Smooth muscle cell (in vitro differentiated cells): Measurements from ENCODE around the gene FASLG. TPM values are rescaled to one million over a fixed set of nuclear protein-coding genes. Genes with fewer than 3 reads are reported as not detected.

Source experiments
- DNase-seq: peaks from one replicate; lab custom pipeline; 2025; ENCODE audit not compliant: unreplicated experiment; lab: John Stamatoyannopoulos, UW
- H2AFZ ChIP-seq: fragments of 200-600 bp; sonication (generic); 2 replicates; pipeline ENCODE4 v1.6.0; 2016; ENCODE audit warnings: antibody characterized with exemption, low read depth, mild to moderate bottlenecking
- H3F3A ChIP-seq: fragments of 200-600 bp; sonication (generic); 2 replicates; pipeline ENCODE4 v1.6.0; 2017; ENCODE audit warnings: antibody characterized with exemption, low read depth
- H3K27ac ChIP-seq: fragments of 200-600 bp; sonication (generic); 2 replicates; pipeline ENCODE4 v1.5.1; 2016; ENCODE audit warnings: low read depth, mild to moderate bottlenecking
- H3K27me3 ChIP-seq: fragments of 200-600 bp; sonication (generic); 2 replicates; pipeline ENCODE4 v1.6.1; 2016; ENCODE audit warnings: low read depth, mild to moderate bottlenecking
- H3K36me3 ChIP-seq: fragments of 200-600 bp; sonication (generic); 2 replicates; pipeline ENCODE4 v1.5.1; 2016; ENCODE audit warnings: low read depth
- H3K4me1 ChIP-seq: fragments of 200-600 bp; sonication (generic); 2 replicates; pipeline ENCODE4 v1.5.1; 2016; ENCODE audit warnings: low read depth
- H3K4me2 ChIP-seq: fragments of 200-600 bp; sonication (generic); 2 replicates; pipeline ENCODE4 v1.6.0; 2016; ENCODE audit warnings: mild to moderate bottlenecking
- H3K4me3 ChIP-seq: fragments of 200-600 bp; sonication (generic); 2 replicates; pipeline ENCODE4 v1.5.1; 2016; ENCODE audit warnings: mild to moderate bottlenecking
- H3K79me2 ChIP-seq: fragments of 200-600 bp; sonication (generic); 2 replicates; pipeline ENCODE4 v1.6.0; 2016; ENCODE audit warnings: low read depth, mild to moderate bottlenecking
- H3K9ac ChIP-seq: fragments of 200-600 bp; sonication (generic); 2 replicates; pipeline ENCODE4 v1.6.0; 2016; ENCODE audit warnings: low read depth
- H3K9me3 ChIP-seq: fragments of 200-600 bp; sonication (generic); replicated peaks from 2 replicates; pipeline ENCODE4 v1.5.1; 2016; ENCODE audit warnings: low read depth
- H4K20me1 ChIP-seq: fragments of 200-600 bp; sonication (generic); 2 replicates; pipeline ENCODE4 v1.6.0; 2016; ENCODE audit warnings: low read depth
- CTCF ChIP-seq: fragments of 200-600 bp; sonication (generic); IDR thresholded peaks from 2 replicates; pipeline ENCODE4 v1.5.1; 2017; ENCODE audit warnings: borderline replicate concordance, mild to moderate bottlenecking, antibody characterized with exemption; ENCODE audit not compliant: insufficient read depth, poor library complexity, severe bottlenecking
- WGBS: methylation state at CpG from one replicate; pipeline ENCODE4 v1.1.7; 2016; ENCODE audit warnings: low lambda C conversion rate; 5-methylcytosine and 5-hydroxymethylcytosine counted together
- polyA plus RNA-seq: library from polyadenylated mRNA; unstranded; fragments of >200 nt; fragmentation: Nextera tagmentation; extraction: Ambion mirVana; gene quantifications from 2 replicates; pipeline ENCODE4 v1.2.1, GENCODE V29; 2016
- total RNA-seq: library from RNA; depleted of rRNA; stranded (reverse); fragments of >200 nt; gene quantifications from 2 replicates; pipeline ENCODE4 v1.2.3, GENCODE V29; 2014

Gene FASLG
- total and polyA plus RNA-seq, 2 experiments from 2014 or later = not detected

DNA sequence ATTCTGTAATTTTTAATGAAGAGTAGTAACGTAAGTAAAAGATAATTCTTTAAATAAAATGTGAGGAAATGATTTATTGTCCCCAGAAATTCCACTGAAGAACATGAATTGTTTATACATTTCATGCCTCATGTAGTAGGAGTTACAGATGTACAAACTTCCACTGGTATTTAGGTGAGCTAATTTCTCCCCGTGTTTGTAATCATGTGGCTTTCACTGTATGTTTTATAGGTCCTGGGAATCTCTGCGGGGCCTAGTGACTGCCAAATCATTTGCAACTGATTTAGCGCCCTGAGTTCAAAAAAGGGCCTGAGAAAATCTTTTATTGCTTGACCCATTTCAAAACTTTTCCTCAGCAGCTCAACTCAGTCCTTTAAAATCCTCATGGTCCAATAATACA, 30.5 kb upstream of the FASLG start:
- DNase-seq = no peak
- Histone ChIP-seq H3K9ac (no peak overlapping the region), H4K20me1 (no peaks in the 10 kb centered on the region), H2AFZ (no peak overlapping the region), H3K4me3 (no peak overlapping the region), H3K27me3 (no peaks in the 10 kb centered on the region), H3K9me3 (no peaks in the 10 kb centered on the region), H3K4me2 (no peak overlapping the region), H3K27ac (no peak overlapping the region), H3K4me1 (no peaks in the 10 kb centered on the region), H3F3A (no peaks in the 10 kb centered on the region), H3K79me2 (no peaks in the 10 kb centered on the region), H3K36me3 (no peaks in the 10 kb centered on the region)
- 85% methylated on average over 4 of the region's 4 CpGs for whole genome bisulfite sequencing
- no peak for TF ChIP-seq CTCF

- no peaks in the 10 kb centered on the region for H3K36me3 ChIP-seq
- H3K79me2 ChIP-seq = no peaks in the 10 kb centered on the region
- no peaks in the 10 kb centered on the region for H4K20me1 ChIP-seq
- no peak overlapping the region for H3K4me2 ChIP-seq
- no peak overlapping the region for H2AFZ ChIP-seq
- DNase-seq = no peak
- no peaks in the 10 kb centered on the region for H3F3A ChIP-seq
- H3K27ac ChIP-seq = no peak overlapping the region
- no peaks in the 10 kb centered on the region for H3K27me3 ChIP-seq
- no peak for TF ChIP-seq CTCF
- H3K9ac ChIP-seq = no peak overlapping the region
- no peak overlapping the region for H3K4me3 ChIP-seq
- H3K4me1 ChIP-seq = no peaks in the 10 kb centered on the region
- WGBS = 100% methylated on average over 2 of the region's 2 CpGs
- no peaks in the 10 kb centered on the region for H3K9me3 ChIP-seq
Observed at GRCh38 chr1:172629170-172629569, 29.7 kb upstream of the FASLG start.

- H3F3A ChIP-seq = no peaks in the 10 kb centered on the region
- WGBS = 93% methylated on average over 2 of the region's 2 CpGs
- no peak overlapping the region for H2AFZ ChIP-seq
- no peaks in the 10 kb centered on the region for H3K4me1 ChIP-seq
- H3K79me2 ChIP-seq = no peaks in the 10 kb centered on the region
- H3K9me3 ChIP-seq = no peaks in the 10 kb centered on the region
- no peak for DNase-seq
- no peak overlapping the region for H3K9ac ChIP-seq
- no peaks in the 10 kb centered on the region for H4K20me1 ChIP-seq
- no peaks in the 10 kb centered on the region for H3K27me3 ChIP-seq
- no peaks in the 10 kb centered on the region for H3K36me3 ChIP-seq
- TF ChIP-seq CTCF = no peak
- H3K4me3 ChIP-seq = no peak overlapping the region
- no peak overlapping the region for H3K27ac ChIP-seq
- H3K4me2 ChIP-seq = no peak overlapping the region
Observed at GRCh38 chr1:172629638-172630037, 29.3 kb upstream of the FASLG start.

GRCh38 chr1:172630056-172630818, 28.7 kb upstream of the FASLG start:
- Histone ChIP-seq H3K27me3 (no peaks in the 10 kb centered on the region), H4K20me1 (no peaks in the 10 kb centered on the region), H3K79me2 (no peaks in the 10 kb centered on the region), H2AFZ (no peak overlapping the region), H3K4me3 (no peak overlapping the region), H3F3A (no peaks in the 10 kb centered on the region), H3K9me3 (no peaks in the 10 kb centered on the region), H3K4me2 (no peak overlapping the region), H3K9ac (no peak overlapping the region), H3K4me1 (no peaks in the 10 kb centered on the region), H3K27ac (no peak overlapping the region), H3K36me3 (no peaks in the 10 kb centered on the region)
- DNase-seq = no peak
- WGBS = 93% methylated on average over 11 of the region's 11 CpGs
- no peak for TF ChIP-seq CTCF
